ENCODE data around the gene PTBP2.

Gene PTBP2, protein sequence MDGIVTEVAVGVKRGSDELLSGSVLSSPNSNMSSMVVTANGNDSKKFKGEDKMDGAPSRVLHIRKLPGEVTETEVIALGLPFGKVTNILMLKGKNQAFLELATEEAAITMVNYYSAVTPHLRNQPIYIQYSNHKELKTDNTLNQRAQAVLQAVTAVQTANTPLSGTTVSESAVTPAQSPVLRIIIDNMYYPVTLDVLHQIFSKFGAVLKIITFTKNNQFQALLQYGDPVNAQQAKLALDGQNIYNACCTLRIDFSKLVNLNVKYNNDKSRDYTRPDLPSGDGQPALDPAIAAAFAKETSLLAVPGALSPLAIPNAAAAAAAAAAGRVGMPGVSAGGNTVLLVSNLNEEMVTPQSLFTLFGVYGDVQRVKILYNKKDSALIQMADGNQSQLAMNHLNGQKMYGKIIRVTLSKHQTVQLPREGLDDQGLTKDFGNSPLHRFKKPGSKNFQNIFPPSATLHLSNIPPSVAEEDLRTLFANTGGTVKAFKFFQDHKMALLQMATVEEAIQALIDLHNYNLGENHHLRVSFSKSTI

DNA sequence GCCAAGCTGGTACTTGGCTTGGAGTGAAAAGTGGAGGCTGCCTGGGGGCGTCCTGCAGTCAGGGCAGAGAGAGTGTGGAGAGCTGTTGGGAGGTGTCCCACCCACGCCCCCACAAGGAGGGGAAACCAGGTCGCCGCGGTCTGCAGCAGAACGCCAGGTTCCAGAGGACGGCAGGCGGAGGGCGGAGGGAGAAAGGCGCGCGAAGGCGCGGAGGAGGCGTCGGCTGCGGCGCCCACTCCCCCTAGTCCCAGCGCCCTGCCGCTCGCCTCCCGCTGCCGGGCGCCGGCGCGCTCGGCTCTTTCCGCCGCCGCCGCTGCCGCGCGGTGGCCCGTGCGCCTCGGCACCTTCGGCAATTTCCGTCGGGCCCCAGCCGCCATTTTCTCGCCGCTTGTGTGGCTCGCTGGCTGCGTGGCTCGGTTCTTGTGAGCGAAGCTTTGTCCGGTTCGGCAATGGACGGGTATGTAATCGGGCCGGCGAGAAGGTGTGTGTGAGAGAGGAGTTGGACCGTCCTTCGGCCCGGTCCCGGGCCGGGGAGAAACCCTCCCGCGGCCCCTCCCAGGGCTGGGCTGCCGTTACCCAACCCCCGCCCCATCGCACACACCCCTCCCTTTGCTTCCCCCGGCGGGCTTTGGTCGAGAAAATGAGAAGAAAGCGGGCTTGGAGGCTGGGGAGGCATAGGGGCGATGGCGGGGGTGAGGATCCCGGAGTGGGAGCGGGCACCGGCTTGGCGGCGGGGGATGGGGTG, at the start of gene PTBP2:
Gene PTBP2 (plus strand): TSS at position 369 of the 745 bp plus-strand sequence. CDS start 81 bp downstream, at position 450.
- DNase-seq: no peak

DNA sequence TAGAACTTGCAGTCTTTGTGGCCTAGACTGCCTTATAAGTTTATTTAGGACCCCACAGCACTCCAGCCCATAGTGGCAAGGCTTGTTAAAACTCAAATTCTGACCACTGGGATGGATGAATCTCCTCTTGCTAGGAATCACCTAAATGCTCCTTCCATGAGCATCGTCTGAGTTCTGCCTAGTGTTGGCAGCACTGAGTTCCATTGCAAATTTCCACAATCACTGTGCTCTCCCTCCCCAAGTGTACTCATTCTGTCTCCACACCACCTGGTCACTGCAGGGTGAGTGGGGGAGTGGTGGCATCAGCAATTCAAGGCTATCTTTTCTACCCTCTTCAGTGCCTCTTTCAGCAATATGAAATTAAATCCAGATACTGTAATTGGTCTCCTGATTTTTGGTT, 46.7 kb upstream of the PTBP2 start:
- no peak for DNase-seq

DNA sequence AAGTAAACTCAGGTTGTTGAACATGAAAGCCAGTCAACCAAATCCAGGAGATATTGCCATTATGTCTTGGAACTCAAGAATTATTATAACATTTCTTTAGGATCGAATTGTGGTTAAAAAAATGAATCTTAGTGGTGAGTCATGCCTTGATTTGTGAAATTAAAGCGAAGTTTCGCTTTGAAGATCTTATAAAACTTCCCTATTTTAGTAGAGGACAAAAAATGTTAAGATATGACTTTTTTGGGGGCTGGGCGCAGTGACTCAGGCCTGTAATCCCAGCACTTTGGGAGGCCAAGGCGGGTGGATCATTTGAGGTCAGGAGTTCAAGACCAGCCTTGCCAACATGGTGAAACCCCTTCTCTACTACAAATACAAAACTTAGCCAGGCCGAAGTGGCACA, 39.5 kb upstream of the PTBP2 start:
- no peak for DNase-seq

DNA sequence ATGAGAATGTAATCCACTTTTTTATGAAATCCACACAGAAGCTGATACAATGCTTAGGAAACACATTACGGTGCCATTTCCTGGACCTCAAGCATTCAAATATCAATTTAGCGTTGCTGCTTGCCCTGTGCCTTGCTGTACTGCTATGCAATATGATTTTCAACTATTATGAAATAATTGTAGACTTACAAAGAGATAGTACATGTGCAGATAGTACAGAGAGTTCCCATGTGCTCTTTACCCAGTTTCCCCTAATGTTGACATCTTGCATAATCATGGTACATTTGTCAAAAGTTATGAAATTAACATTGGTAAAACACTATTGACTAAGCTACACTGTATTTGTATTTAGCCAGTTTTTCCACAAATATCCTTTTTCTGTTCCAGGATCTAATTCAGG, 37.7 kb upstream of the PTBP2 start:
- DNase-seq: no peak

DNA sequence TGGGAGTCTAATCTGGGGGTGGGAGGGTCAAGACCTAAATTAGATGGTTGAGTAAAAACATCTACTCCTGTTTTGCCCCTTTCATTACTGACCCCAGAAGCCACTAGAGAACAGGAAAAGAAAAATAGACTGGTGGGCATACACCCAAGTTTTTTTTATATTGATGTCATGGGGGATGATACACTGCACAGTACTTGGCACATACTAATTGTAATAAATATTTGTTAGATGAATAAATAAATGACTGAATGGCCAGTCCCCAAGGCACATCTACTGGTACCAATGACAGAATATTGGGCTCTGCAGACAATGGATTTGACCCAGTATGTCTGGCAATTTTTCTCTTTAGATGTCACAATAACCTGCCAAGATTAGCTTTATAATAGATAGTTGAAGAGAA, 36.8 kb upstream of the PTBP2 start:
- no peak for DNase-seq

DNA sequence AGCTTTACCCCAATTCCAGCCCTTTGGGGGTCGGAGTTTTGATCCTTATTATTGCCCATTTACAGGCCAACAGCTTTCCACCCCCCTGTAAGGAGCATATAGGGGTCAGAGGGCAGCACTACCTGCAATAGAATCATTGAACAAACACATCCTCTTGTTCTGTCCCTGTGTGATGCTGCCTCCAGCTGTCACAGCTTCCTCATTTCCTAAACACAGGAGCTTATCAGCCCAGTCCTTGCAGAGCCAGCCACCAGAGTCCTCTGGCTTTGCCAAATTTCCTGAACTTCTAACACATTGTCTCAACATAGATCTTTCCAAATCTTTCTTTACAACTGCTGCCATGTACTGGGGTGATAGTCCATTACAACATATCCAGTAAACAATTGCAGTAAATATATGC, 32.8 kb upstream of the PTBP2 start:
- no peak for DNase-seq

DNA sequence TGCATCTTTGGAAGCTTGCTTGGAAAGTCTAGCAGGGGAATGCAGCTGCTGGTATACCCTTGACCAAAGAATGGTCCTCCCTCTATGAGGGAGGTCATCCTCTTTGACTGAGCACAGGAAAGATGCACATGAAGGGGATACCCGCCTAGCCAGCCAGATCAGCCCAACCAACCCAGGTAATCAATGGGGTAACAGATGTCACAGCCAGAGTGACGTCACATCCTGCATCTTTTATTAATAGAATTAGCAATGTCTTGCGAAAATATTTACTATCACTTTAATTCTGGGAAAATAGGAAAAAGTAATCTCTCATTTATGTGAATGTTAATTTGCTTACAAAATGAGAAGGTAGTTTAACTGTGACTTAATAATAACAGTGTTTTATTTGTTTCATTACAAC, 25.6 kb upstream of the PTBP2 start:
- DNase-seq: no peak

DNA sequence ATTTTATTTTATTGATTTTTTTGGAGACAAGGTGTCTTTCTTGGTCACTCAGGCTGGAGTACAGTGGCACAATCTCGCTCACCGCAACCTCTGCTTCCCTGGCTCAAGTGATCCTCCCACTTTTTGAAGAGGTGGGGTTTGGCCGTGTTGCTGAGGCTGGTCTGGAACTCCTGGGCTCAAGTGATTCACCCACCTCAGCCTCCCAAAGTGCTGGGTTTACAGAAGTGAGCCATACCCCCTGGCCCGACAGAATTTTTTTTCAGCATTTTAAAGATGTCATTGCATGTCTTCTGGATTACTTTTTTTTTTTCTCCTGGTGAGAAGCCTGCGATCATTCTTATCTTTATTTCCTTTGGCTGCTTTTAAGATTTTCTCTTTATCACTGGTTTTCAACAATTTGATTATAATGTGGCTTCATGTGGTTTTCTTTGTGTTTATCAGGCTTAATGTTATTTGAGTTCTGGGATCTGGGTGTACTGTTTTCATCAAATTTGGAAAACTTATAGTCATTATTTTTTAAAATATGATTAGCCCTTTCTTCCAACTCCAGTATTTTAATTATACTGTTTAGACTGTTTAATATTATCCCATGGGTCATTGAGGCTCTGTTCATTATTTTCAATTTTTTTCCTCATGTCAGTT, 23.1 kb upstream of the PTBP2 start:
- no peak for DNase-seq

DNA sequence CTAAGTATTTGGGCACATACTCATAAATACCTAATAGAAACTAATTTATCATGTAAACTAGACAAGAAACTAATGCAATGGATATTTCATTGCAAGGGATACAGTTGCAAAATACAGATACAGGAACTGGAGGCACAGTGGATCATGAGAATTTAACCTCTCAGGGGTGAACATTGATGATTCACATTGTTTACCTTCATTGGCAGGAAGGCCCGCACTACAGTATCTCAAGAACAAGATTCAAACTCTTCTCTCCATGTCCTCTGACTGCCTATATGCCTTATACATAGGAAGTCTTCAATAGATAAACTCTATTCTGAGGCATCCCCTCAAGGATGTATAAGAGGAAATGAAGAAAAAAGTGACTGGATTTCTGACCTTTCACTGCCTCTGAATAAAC, 18.4 kb upstream of the PTBP2 start:
- no peak for DNase-seq

DNA sequence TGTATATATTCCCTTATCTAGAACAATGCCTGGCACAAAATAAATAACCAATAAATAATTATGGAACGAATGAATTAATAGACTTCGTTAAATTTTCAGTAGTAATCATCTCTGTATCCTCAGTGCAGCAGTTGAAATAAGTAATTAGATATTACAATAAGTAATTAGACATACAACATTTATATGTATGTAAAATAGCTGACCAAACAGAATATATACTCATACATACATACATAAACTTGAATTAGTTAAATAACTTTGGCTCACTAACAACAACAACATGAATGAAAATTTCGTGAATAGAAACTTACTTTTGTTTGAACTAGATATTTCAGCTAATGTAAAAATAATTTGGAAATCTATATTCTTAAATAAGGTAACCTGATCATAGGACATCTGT, 14.6 kb upstream of the PTBP2 start:
- DNase-seq: no peak

DNA sequence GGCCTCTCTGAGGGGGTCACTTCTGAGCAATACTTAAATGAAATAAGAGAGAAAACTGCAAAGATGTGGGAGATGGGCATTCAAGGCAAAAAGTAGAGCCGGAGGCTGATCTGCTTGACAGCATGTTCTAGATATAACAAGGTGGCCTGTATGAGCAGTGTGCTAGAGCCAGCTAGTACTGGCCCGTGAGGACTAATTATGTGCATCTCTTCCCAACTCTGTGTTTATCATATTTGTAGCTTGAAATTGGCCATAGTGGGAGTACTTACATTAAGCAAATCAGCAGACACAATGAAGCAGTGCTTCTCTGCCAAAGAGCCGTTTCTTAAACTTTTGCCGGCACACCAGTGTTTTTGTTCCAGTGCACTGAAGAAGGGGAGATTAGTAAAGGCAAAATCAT, 13.1 kb upstream of the PTBP2 start:
- no peak for DNase-seq

DNA sequence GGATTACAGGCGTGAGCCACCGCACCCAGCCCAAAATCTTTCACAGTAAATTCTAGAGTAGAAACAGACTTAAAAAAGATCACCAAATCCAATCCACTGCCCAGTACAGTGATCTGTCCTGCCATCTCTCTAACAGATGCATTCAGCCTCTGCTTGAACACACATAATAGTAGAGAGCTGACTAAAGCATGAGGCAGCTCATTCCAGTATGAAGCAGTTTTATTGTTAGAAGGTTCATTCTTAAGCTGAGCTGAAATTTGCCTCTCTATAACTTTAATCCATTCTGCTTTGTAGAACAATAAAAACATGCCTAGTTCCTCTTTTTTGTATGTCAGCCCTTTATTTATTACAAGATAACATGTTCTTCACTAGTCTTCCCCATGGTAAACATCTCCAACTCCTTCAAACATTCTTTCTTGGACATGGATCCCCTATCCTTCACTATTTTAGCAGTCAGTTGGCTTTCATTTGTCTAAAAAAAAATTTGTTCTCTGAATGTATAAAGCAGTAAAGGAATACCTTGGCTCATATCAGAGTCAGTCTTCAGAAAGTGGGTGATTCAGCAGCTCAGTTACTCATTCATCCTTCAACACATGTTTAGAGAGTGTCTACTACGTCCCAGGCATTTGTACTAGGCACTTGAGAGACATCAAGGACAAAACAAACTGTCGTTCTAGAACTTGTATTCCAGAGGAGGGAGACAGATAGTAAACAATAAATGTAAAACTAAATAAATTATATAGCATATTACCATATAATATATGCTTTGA, 10.7 kb upstream of the PTBP2 start:
- no peak for DNase-seq

DNA sequence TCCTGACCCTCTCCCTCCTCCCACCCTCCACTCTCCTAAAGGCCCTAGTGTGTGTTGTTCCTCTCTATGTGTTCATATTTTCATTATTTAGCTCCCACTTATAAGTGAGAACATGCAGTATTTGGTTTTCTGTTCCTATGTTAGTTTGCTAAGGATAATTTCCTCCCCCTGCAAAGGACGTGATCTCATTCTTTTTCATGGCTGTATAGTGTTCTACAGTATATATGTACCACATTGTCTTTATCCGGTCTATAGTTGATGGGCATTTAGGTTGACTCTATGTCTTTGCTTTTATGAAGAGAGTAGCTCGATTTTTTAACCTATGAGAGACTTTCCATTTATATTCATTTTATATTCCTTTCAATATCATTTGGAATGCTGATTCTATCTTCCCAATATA, 7.9 kb upstream of the PTBP2 start:
- DNase-seq: no peak

DNA sequence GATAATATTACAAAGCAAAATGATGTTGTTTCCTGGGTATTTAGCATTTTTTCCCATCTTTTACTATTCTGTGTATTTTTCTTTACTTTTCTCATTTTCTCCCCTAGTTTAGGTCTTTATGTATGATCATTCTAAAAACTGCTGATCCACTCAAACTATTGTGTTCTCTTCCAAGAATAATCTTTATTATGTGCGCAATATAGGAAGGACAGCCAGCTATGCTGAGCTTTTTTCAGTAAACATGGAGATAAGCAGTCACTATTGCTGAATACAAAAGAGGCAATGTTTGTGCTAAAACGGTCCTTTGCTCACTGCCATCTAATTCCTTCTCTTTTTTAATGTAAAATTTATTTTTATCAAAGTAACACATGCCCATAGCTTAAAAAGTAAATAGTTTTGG, 6.7 kb upstream of the PTBP2 start:
- DNase-seq: no peak

DNA sequence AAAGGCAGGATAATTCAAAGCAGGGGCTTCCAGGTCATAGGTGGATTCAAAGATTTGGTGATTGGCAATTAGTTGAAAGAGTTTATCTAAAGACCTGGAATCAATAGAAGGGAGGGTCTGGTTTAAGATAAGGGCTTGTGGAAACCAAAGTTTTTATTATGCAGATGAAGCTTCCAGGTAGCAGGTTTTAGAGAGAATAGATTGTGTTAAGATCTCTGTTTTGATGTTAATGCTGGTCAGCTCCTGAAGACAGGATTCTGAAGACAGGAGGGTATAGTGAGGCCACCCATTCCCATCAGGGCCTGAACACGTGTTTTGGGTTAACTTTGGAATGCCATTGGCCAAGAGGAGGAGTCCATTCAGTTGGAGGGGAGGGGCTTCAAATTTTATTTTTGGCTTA, 6.1 kb upstream of the PTBP2 start:
- DNase-seq: no peak

DNA sequence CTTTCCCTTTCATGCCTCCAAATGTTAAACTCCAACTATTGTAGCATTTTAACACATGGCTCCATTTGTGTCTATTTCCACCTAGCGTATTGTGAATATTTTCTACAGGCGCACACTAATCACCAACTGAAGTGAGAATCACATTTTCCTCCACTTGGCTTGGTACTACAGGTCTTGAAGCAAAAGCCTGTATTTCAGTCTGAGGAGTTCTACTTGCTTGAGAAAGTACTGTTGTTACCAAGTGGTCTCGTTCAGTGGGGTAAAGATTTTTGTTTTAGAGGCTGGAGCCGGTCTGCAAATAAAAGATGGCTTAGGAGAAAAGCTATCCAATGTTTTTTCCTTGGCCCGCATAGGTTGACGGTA, 550 bp upstream of the PTBP2 start:
- DNase-seq: no peak

DNA sequence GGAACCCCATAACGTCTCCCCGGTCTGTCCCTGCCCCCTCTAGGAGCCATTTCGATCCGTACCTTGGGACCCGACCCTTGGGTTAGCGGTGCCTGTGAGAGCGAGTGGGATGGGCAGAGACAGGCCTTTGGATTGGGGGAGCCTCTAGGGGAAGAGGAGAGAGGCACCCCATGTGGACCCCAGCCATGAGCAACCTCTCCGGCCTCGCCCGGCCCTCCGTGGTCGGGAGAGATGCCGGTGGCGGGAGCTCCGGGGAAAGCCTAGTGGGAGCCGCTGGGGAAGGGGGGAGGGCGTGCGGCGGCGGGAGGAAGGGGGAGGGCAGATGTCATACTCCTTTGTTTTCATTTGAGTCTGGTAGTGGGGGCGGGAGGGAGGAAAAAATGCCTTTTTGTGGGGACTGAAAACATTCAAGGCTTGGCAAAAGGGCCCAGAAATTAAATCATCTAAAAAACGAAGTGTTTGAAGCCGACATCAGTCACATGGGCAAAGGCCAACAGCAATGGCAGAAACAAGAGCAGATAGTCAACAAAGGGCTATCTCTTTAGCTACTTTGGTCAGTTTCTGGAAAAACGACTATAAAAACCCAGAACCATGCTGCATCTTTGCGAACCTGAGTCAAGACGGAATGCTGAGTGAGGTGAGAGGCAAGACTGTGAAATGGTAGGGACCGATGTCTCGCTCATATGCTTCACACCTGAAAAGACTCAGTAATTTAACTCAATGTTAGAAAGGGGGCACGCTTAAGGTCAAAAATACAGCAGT, 758 bp downstream of the PTBP2 start:
- DNase-seq: no peak

DNA sequence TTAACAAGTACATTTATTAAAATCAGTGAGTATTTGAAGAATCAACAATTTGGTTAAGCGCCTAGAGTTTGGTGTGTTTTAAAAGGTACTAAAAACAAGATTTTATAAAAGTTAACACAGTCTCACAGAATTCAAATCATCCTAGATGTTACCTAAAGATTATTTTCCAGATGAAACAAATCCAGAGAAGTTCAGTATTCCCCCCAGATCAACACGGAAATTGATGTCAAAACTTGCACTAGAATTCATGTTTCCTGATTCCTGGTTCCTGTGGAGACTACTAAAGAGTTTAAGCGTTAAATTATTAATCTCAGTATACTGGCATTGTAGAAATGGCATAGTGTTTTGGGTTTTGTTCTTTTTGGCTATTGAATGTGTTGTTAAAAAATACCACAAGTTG, 1.4 kb downstream of the PTBP2 start:
- no peak for DNase-seq

DNA sequence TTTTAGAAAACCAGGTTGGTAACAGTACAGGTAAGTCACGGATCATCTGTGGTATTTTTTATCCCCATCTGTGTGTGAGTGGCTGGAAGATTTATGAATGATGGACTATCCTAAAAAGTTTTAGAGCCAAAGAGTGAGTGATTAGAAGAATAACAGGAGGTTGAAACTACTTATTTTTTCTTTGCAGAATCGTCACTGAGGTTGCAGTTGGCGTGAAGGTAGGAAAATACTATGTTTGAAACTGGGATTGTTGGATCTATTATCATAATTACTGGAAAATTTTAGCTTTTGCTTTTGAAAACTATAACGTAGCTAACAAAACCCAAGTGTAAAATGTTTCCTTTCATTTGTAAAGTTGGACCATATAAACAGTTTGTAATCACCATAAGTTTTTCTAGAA, 1.8 kb downstream of the PTBP2 start:
- no peak for DNase-seq

DNA sequence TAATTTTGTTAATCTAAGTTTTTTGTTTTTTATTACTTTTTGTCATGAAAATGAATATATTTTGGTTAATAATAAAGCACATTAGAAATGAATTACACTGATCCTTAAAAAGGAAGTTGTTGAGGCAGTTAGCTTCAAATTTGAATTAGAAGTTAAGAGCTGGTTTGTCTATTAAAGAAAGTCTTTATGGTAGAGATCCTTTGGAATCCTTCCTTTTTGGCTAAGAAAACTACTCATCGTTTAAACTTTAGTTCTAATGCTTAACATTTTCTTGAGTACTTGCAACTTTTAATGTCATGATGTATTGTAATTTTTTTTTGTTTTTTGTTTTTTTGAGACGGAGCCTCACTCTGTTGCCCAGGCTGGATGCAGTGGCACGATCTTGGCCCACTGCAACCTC, 2.4 kb downstream of the PTBP2 start:
- DNase-seq: no peak

DNA sequence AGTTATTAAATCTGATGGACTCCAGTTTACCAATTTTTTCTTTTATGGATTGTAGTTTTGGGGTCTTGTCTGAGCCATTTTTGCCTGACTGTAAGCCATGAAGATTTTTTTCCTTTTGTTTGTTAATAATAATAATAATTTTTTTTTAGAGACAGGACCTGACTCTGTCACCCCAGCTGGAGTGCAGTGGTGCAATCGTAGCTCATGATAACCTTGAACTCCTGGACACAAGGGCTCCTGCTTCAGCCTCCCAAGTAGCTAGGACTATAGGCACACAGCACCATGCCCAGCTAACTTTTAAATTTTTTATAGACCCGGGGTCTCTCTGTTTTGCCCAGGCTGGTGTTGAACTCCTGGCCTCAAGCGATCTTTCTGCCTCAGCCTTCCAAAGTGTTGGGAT, 6.3 kb downstream of the PTBP2 start:
- DNase-seq: no peak

DNA sequence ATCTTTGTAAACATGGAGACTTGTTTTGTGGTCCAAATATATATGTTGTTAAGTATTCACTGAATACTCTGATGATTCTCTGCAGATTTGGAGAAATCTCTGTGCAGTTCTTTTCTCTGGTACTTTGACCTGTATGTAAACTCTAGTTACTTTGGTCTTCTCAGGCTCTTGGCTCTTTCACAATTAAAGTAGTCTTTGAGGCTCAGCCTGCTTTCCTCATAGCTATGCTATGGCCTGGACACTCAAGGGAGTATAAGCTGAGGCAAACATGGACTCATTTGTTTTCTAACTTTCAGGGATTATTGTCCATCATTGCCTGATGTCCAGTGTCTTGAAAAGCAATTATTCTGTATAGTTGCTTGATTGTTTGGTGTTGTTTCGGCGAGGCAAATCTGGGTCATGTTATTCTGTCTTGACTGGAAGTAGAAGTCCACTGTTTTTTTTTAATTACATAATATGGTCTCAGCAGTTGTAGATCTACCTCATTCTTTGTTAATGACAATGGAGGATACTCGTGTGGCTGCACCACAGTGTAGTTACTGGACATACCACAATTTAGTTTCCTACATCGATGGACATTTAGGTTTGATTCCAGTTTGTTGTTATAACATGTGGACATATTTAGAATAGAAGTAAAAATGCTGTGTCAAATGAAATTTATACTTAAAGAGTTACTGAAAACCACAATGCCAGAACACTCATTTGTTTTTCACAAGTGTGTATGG, 9.2 kb downstream of the PTBP2 start:
- no peak for DNase-seq
